RWPE2 (cell line): Measurements from ENCODE around the gene HTR4.

Experiments
- ATAC-seq: fragments of 200-7000 bp; cut with Tn5 transposase; 3 replicates; pipeline ENCODE4 v1.9.1; 2021; ENCODE audit warnings: low read depth
- DNase-seq: peaks from one replicate; pipeline ENCODE4 v3.0.0-alpha.2; 2020; ENCODE audit warnings: low spot score
- H3K27ac ChIP-seq: fragments of 450-650 bp; 2 replicates; pipeline ENCODE4 v1.5.1; 2017; ENCODE audit warnings: mild to moderate bottlenecking; ENCODE audit not compliant: poor library complexity, severe bottlenecking
- H3K27me3 ChIP-seq: fragments of 250-450 bp; sonication (Bioruptor Pico); 2 replicates; pipeline ENCODE4 v1.5.1; 2021; ENCODE audit warnings: mild to moderate bottlenecking, moderate library complexity; ENCODE audit not compliant: insufficient read depth, poor library complexity, severe bottlenecking
- H3K36me3 ChIP-seq: fragments of 250-450 bp; sonication (Bioruptor Pico); 2 replicates; pipeline ENCODE4 v1.5.1; 2020; ENCODE audit warnings: low read depth, mild to moderate bottlenecking, moderate library complexity
- H3K4me1 ChIP-seq: fragments of 250-450 bp; sonication (Bioruptor Pico); 2 replicates; pipeline ENCODE4 v1.5.1; 2021; ENCODE audit warnings: mild to moderate bottlenecking, moderate library complexity; ENCODE audit not compliant: insufficient read depth, poor library complexity, severe bottlenecking
- H3K4me3 ChIP-seq: fragments of 250-450 bp; sonication (Bioruptor Pico); 2 replicates; pipeline ENCODE4 v1.5.1; 2021; ENCODE audit warnings: mild to moderate bottlenecking, moderate library complexity; ENCODE audit not compliant: severe bottlenecking
- H3K9me3 ChIP-seq: fragments of 250-450 bp; sonication (Bioruptor Pico); 2 replicates; pipeline ENCODE4 v1.5.1; 2021; ENCODE audit warnings: mild to moderate bottlenecking, moderate library complexity; ENCODE audit not compliant: severe bottlenecking
- TF ChIP-seq, protein P1 (sequence below): fragments of 450-650 bp; IDR thresholded peaks from one replicate; pipeline ENCODE4 v1.5.1; 2017; ENCODE audit warnings: mild to moderate bottlenecking, moderate library complexity; ENCODE audit not compliant: poor library complexity, severe bottlenecking

The HTR4 gene

DNA sequence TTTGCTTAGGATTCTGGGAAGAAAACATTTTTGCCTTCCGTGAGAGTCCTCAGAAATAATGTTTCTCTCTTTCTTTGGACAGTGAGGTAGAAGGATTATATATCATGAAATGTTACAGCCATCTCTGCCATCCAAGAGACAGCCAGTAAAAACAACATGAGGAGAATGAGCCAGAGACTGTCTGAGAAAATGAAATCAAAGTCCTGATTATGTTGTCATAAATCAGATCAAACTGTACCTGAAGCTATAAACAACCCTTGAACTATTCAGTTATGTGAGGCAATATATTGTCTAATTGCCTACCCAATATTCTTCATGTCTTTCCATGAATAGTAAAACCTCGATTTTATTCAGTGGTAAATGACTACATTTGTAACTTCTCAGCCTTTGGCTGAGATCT is 9.2 kb upstream of the HTR4 start:
- Histone ChIP-seq H3K36me3 (no peaks in the 10 kb centered on the region), H3K27me3 (peaks cover 36% of the 10 kb centered on the region), H3K4me1 (no peaks in the 10 kb centered on the region), H3K4me3 (no peak overlapping the region), H3K9me3 (no peaks in the 10 kb centered on the region), H3K27ac (no peak overlapping the region)
- ATAC-seq (no peak), DNase-seq (no peak)
- TF ChIP-seq, protein P1, sequence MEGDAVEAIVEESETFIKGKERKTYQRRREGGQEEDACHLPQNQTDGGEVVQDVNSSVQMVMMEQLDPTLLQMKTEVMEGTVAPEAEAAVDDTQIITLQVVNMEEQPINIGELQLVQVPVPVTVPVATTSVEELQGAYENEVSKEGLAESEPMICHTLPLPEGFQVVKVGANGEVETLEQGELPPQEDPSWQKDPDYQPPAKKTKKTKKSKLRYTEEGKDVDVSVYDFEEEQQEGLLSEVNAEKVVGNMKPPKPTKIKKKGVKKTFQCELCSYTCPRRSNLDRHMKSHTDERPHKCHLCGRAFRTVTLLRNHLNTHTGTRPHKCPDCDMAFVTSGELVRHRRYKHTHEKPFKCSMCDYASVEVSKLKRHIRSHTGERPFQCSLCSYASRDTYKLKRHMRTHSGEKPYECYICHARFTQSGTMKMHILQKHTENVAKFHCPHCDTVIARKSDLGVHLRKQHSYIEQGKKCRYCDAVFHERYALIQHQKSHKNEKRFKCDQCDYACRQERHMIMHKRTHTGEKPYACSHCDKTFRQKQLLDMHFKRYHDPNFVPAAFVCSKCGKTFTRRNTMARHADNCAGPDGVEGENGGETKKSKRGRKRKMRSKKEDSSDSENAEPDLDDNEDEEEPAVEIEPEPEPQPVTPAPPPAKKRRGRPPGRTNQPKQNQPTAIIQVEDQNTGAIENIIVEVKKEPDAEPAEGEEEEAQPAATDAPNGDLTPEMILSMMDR: no peak

DNA sequence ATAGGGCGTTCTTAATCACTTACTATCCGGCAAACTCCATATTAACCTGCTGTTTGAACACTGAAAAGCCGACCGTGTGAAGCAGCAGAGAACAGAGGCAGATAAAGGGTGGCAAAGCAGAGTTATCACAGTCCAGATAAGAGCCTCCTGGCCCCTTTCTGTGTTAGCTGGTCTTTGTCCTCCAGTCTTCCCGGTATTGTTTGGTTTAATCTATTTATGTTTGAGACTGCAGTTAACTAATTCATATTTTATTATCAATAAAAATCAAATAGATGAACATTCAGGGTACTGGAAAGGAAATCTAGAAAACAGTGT is 6.0 kb upstream of the HTR4 start:
- Histone ChIP-seq H3K36me3 (no peaks in the 10 kb centered on the region), H3K9me3 (no peaks in the 10 kb centered on the region), H3K27ac (no peak overlapping the region), H3K4me3 (no peak overlapping the region), H3K27me3 (peaks cover 65% of the 10 kb centered on the region), H3K4me1 (no peaks in the 10 kb centered on the region)
- DNase-seq (no peak), ATAC-seq (no peak)
- TF ChIP-seq, protein P1: no peak

DNA sequence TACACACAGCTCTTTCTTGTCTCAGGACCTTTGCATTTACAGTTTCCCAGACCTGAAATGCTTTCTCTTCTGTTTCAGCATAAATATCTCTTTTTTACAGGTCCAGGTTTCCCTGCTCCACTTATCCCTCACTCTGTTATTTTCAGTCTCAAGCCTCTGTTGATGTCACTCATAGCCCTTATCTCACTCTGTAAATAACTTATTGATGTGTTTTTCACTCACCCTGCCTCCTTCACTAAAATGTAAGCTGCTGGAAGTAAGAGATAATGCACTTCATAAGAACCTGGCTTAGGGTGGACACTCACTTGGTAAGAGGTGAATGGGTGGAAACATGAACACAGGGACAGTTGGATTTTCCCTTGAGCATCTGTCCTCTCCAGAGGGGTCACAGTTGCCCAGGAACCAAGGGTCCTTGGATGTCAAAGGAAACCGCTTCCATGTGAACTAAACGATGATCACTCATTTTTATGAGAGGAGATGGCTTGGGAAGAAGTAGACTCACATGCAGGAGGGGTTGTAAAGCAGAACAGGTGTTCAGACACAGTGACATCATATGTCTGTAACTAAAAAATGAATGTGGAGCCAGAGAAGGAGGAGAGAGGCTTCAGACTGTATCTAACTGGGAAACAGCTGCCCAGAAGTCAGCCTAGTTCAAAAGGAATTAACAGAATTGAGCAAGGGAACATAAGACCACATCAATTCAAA is 5.5 kb upstream of the HTR4 start:
- ATAC-seq (no peak), DNase-seq (no peak)
- no peaks in the 10 kb centered on the region for H3K9me3 ChIP-seq
- H3K27ac ChIP-seq: no peak overlapping the region
- H3K4me1 ChIP-seq: no peaks in the 10 kb centered on the region
- no peaks in the 10 kb centered on the region for H3K36me3 ChIP-seq
- H3K4me3 ChIP-seq: no peak overlapping the region
- TF ChIP-seq, protein P1: no peak
- H3K27me3 ChIP-seq: peaks cover 70% of the 10 kb centered on the region

DNA sequence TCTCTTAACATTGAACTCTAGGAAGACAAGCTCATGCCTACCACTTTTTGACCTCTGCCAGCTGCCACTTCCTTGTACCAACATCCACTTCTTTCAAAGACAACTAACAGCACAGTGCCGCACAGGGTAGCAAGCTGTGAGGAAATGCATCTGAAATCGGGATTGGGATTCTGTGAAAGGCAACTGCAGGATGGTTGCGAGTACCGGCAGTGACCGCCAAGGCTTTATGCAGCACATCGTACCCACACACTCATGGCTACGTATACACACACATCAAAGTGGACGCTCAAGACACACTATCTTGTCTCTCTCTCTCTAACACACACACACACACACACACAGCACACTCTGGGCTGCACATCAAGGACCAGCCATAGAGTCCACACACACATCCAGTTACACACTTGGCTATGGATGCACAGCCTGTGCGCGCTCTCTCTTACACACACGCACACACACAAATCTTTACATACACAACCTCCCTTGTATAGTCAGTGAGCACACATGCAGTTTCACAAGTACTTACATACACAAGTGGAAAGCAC is 964 bp downstream of the HTR4 start:
- Histone ChIP-seq H3K4me3 (no peak overlapping the region), H3K9me3 (no peaks in the 10 kb centered on the region), H3K27me3 (peaks cover 84% of the 10 kb centered on the region), H3K4me1 (no peaks in the 10 kb centered on the region), H3K27ac (no peak overlapping the region), H3K36me3 (no peaks in the 10 kb centered on the region)
- ATAC-seq: 0 out of 3 replicates have a peak, but pooled peaks have one; percentile 18
- DNase-seq: no peak
- TF ChIP-seq, protein P1: no peak

DNA sequence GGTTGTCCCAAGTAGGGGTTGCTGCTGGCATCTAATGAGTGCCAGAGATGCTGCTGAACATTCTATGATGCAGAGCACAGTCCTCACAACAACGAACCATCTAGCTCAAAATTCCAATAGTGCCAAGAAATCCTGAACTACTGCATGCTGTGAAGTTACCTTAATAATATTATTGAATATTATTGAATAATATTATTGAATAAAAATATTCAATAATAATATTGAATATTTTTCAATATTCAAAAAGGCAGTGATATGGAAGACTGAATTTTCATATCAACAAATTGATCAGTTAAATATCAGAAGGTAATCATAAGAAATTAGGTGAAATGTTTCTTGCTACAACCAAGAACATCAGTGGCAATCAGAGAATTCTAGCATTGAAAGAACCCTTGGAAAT is 2.8 kb downstream of the HTR4 start:
- H3K27ac ChIP-seq: no peak overlapping the region
- TF ChIP-seq, protein P1: no peak
- no peak overlapping the region for H3K4me3 ChIP-seq
- DNase-seq (no peak), ATAC-seq (no peak)
- H3K36me3 ChIP-seq: no peaks in the 10 kb centered on the region
- no peaks in the 10 kb centered on the region for H3K4me1 ChIP-seq
- peaks cover 72% of the 10 kb centered on the region for H3K27me3 ChIP-seq
- no peaks in the 10 kb centered on the region for H3K9me3 ChIP-seq
